ENCODE data around the gene CLDN16. TPM values are rescaled to one million over a fixed set of nuclear protein-coding genes. Genes with fewer than 3 reads are reported as not detected.

The CLDN16 gene
- total RNA-seq, 1 donor from 2014 or later: not detected

- no peak for DNase-seq (ENCODE audit: low spot score in 2 of 2)
- intact Hi-C loops (cut with DNase I): no loop called here
- H3K9me3 ChIP-seq: no peaks in the 10 kb centered on the region
- H3K36me3 ChIP-seq: no peaks in the 10 kb centered on the region
- H3K4me3 ChIP-seq: no peak overlapping the region
- H3K4me1 ChIP-seq: no peaks in the 10 kb centered on the region
- H3K27me3 ChIP-seq: no peaks in the 10 kb centered on the region
- TF ChIP-seq, protein P1, sequence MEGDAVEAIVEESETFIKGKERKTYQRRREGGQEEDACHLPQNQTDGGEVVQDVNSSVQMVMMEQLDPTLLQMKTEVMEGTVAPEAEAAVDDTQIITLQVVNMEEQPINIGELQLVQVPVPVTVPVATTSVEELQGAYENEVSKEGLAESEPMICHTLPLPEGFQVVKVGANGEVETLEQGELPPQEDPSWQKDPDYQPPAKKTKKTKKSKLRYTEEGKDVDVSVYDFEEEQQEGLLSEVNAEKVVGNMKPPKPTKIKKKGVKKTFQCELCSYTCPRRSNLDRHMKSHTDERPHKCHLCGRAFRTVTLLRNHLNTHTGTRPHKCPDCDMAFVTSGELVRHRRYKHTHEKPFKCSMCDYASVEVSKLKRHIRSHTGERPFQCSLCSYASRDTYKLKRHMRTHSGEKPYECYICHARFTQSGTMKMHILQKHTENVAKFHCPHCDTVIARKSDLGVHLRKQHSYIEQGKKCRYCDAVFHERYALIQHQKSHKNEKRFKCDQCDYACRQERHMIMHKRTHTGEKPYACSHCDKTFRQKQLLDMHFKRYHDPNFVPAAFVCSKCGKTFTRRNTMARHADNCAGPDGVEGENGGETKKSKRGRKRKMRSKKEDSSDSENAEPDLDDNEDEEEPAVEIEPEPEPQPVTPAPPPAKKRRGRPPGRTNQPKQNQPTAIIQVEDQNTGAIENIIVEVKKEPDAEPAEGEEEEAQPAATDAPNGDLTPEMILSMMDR (IDR thresholded peaks at IDR 0.05): no peak
- no peak overlapping the region for H3K27ac ChIP-seq
Observed at GRCh38 chr3:190424108-190424477, 36.1 kb downstream of the CLDN16 start.

DNA sequence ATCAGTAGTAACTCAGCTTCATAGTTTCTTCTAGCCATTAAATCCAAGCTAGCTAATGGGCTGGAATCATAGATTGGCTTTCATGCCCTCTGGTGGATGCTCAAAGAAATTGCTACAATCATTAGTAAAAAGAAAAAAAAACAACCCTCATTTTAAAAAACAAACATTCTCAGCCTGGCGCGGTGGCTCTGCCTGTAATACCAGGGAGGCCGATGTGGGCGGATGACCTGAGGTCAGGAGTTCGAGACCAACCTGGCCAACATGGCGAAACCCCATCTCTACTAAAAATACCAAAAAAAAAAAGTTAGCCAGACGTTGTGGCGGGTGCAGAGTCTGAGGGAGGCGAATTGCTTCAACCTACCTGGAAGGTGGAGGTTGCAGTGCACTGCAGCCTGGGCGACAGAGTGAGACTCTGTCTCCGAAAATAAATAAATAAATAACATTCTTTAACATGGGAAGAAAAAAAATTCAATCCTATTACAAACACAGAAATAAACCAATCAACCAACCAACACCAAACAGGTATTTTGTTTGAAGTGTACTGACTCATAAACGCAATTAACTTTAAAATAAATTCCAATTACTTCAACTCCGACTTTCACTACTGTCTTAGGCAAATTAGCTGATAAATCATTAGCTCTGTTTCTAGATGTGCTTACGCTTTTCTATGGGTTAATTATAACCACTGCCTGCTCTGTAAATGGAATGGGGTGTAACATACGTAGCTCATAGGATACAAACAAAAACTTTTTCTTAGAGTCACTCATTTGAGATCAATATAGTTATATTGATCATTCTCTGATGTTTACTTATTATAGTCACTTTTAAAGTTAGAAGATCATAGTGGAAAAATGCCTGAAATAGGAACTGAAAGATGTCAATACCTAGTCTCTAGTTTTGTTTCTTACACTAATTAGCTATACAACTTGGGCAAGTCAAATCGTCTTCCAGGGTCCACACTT lies 36.8 kb downstream of the CLDN16 start:
- no peaks in the 10 kb centered on the region for H3K4me1 ChIP-seq
- intact Hi-C loops (cut with DNase I): no loop called here
- no peak overlapping the region for H3K27ac ChIP-seq
- no peaks in the 10 kb centered on the region for H3K9me3 ChIP-seq
- no peak overlapping the region for H3K4me3 ChIP-seq
- TF ChIP-seq, protein P1 (IDR thresholded peaks at IDR 0.05): peak; percentile 26 to 60 (median 53)
- H3K27me3 ChIP-seq: no peaks in the 10 kb centered on the region
- no peak for DNase-seq (ENCODE audit: low spot score in 2 of 2)
- no peaks in the 10 kb centered on the region for H3K36me3 ChIP-seq

GRCh38 chr3:190425833-190426232 lies 37.9 kb downstream of the CLDN16 start:
- H3K27ac ChIP-seq: no peak overlapping the region
- no peaks in the 10 kb centered on the region for H3K27me3 ChIP-seq
- no peaks in the 10 kb centered on the region for H3K36me3 ChIP-seq
- DNase-seq (ENCODE audit: low spot score in 2 of 2): no peak
- no peaks in the 10 kb centered on the region for H3K9me3 ChIP-seq
- TF ChIP-seq, protein P1 (IDR thresholded peaks at IDR 0.05): no peak
- intact Hi-C loops (cut with DNase I): no loop called here
- H3K4me1 ChIP-seq: no peaks in the 10 kb centered on the region
- no peak overlapping the region for H3K4me3 ChIP-seq

GRCh38 chr3:190426806-190427507 lies 39.0 kb downstream of the CLDN16 start:
- H3K36me3 ChIP-seq: no peaks in the 10 kb centered on the region
- H3K4me3 ChIP-seq: no peak overlapping the region
- DNase-seq (ENCODE audit: low spot score in 2 of 2): no peak
- H3K4me1 ChIP-seq: no peaks in the 10 kb centered on the region
- H3K9me3 ChIP-seq: no peaks in the 10 kb centered on the region
- H3K27me3 ChIP-seq: no peaks in the 10 kb centered on the region
- TF ChIP-seq, protein P1 (IDR thresholded peaks at IDR 0.05): no peak
- intact Hi-C loops (cut with DNase I): no loop called here
- H3K27ac ChIP-seq: no peak overlapping the region

DNA sequence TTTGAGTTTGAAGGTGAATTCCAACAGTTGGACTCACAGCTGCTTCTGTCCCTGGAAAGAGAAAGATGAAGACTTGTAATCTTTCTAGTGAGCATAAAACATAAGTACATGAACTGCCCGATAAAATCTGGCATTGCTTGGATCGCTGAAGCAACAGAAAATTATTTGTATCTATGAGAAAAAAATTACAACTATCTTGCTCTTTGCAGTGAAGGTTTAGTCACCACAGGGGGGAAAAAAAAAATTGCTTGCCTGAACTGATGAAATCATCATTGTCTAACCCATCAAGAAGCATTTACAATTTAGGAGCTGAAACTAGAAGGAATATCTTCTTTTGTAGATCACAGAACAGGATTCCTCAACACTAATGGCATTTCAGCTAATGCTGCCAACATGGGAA lies 41.7 kb downstream of the CLDN16 start:
- no peak for DNase-seq (ENCODE audit: low spot score in 2 of 2)
- Histone ChIP-seq H3K4me3 (no peak overlapping the region), H3K27ac (no peak overlapping the region), H3K4me1 (no peaks in the 10 kb centered on the region), H3K27me3 (no peaks in the 10 kb centered on the region), H3K36me3 (no peaks in the 10 kb centered on the region), H3K9me3 (no peaks in the 10 kb centered on the region)
- intact Hi-C loops (cut with DNase I): no loop called here
- TF ChIP-seq, protein P1 (IDR thresholded peaks at IDR 0.05): no peak

All from ascending aorta (tissue), 2 donors.